ENCODE results near the gene MSI2. TPM values are rescaled to one million over a fixed set of nuclear protein-coding genes. Genes with fewer than 3 reads are reported as not detected.

The MSI2 gene
- total and polyA plus RNA-seq, 4 donors, result 9.4 to 64.0 (median 30.4) TPM

- H3K4me3 ChIP-seq, result no peak overlapping the region
- WGBS, 2 donors, result 92 to 96% methylated on average over 10 of the region's 10 CpGs
- TF ChIP-seq CTCF (IDR thresholded peaks at IDR 0.05; ENCODE audit: control extremely low read depth, extremely low read depth), result no peak
- no peaks in the 10 kb centered on the region for H3K9me3 ChIP-seq (ENCODE audit: control insufficient read depth in 4 of 4, insufficient read depth in 3 of 4, low read length in 3 of 4)
- H3K27me3 ChIP-seq (ENCODE audit: control insufficient read depth in 3 of 3, insufficient read depth in 3 of 3, low read length in 2 of 3), result no peaks in the 10 kb centered on the region
- H3K27ac ChIP-seq (ENCODE audit: low read depth in 1 of 2, low read length in 1 of 2), result no peak overlapping the region
- H3K36me3 ChIP-seq (ENCODE audit: control insufficient read depth in 4 of 4, insufficient read depth in 4 of 4, low read length in 4 of 4), result peaks cover 3 to 11% (median 5%) of the 10 kb centered on the region in 4 donors
- no peak for DNase-seq
- ATAC-seq (ENCODE audit: insufficient read depth, low FRiP score), result no peak
- H3K4me1 ChIP-seq (ENCODE audit: control insufficient read depth in 5 of 5, insufficient read depth in 5 of 5, low read length in 5 of 5), result peaks cover 0 to 16% (median 4%) of the 10 kb centered on the region in 5 donors
- H3K9ac ChIP-seq (ENCODE audit: insufficient read depth in 1 of 2, low read length in 2 of 2), result no peak overlapping the region
Observed at GRCh38 chr17:57278740-57279387, 22.5 kb downstream of the MSI2 start.

GRCh38 chr17:57279432-57279831 is 23.1 kb downstream of the MSI2 start:
- TF ChIP-seq CTCF (IDR thresholded peaks at IDR 0.05; ENCODE audit: control extremely low read depth, extremely low read depth), result no peak
- Histone ChIP-seq H3K36me3 (ENCODE audit: control insufficient read depth in 4 of 4, insufficient read depth in 4 of 4, low read length in 4 of 4) (peaks cover under 1 to 5% (median 2%) of the 10 kb centered on the region in 4 donors), H3K4me1 (ENCODE audit: control insufficient read depth in 5 of 5, insufficient read depth in 5 of 5, low read length in 5 of 5) (peaks cover 0 to 17% (median 4%) of the 10 kb centered on the region in 5 donors), H3K27me3 (ENCODE audit: control insufficient read depth in 3 of 3, insufficient read depth in 3 of 3, low read length in 2 of 3) (no peaks in the 10 kb centered on the region), H3K27ac (ENCODE audit: low read depth in 1 of 2, low read length in 1 of 2) (no peak overlapping the region), H3K9me3 (ENCODE audit: control insufficient read depth in 4 of 4, insufficient read depth in 3 of 4, low read length in 3 of 4) (no peaks in the 10 kb centered on the region), H3K4me3 (no peak overlapping the region), H3K9ac (ENCODE audit: insufficient read depth in 1 of 2, low read length in 2 of 2) (no peak overlapping the region)
- DNase-seq (no peak), ATAC-seq (ENCODE audit: insufficient read depth, low FRiP score) (no peak)
- 96 to 98% methylated on average over 3 of the region's 3 CpGs for WGBS, 2 donors

GRCh38 chr17:57281887-57282286 is 25.6 kb downstream of the MSI2 start:
- 73 to 87% methylated on average over 4 of the region's 4 CpGs for WGBS, 2 donors
- DNase-seq, result no peak

More at GRCh38 chr17:57281887-57282286, 25.6 kb downstream of the MSI2 start:
- Histone ChIP-seq H3K9me3 (ENCODE audit: control insufficient read depth in 4 of 4, insufficient read depth in 3 of 4, low read length in 3 of 4) (no peaks in the 10 kb centered on the region), H3K27me3 (ENCODE audit: control insufficient read depth in 3 of 3, insufficient read depth in 3 of 3, low read length in 2 of 3) (no peaks in the 10 kb centered on the region), H3K36me3 (ENCODE audit: control insufficient read depth in 4 of 4, insufficient read depth in 4 of 4, low read length in 4 of 4) (peaks cover 0 to 2% (median 0%) of the 10 kb centered on the region in 4 donors), H3K4me3 (no peak overlapping the region), H3K4me1 (ENCODE audit: control insufficient read depth in 5 of 5, insufficient read depth in 5 of 5, low read length in 5 of 5) (peaks cover 0 to 25% (median 2%) of the 10 kb centered on the region in 5 donors), H3K9ac (ENCODE audit: insufficient read depth in 1 of 2, low read length in 2 of 2) (no peak overlapping the region), H3K27ac (ENCODE audit: low read depth in 1 of 2, low read length in 1 of 2) (peak overlapping the region in 1 of 2 donors; percentile 49)
- no peak for ATAC-seq (ENCODE audit: insufficient read depth, low FRiP score)
- no peak for TF ChIP-seq CTCF (IDR thresholded peaks at IDR 0.05; ENCODE audit: control extremely low read depth, extremely low read depth)
